ENCODE data around the gene MAGI1.

Gene MAGI1

DNA sequence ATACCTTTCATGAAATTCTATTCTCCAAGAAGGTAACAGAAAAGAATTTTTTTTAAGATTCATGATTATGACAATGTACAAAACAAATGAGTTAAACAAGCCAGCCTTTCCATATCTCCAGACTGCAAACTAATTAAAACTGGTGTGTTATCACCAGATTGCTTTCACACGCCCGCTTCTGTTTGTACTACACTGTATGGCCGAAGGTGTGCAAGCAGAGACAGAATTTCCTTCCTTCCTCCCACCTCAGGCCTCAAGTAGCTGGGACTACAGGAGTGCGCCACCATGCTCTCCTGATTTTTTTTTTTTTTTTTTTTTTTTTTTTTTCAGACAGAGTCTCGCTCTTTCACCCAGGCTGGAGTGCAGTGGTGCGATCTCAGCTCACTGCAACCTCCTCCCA, 400.4 kb downstream of the MAGI1 start:
- TF ChIP-seq, protein P1, sequence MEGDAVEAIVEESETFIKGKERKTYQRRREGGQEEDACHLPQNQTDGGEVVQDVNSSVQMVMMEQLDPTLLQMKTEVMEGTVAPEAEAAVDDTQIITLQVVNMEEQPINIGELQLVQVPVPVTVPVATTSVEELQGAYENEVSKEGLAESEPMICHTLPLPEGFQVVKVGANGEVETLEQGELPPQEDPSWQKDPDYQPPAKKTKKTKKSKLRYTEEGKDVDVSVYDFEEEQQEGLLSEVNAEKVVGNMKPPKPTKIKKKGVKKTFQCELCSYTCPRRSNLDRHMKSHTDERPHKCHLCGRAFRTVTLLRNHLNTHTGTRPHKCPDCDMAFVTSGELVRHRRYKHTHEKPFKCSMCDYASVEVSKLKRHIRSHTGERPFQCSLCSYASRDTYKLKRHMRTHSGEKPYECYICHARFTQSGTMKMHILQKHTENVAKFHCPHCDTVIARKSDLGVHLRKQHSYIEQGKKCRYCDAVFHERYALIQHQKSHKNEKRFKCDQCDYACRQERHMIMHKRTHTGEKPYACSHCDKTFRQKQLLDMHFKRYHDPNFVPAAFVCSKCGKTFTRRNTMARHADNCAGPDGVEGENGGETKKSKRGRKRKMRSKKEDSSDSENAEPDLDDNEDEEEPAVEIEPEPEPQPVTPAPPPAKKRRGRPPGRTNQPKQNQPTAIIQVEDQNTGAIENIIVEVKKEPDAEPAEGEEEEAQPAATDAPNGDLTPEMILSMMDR (IDR thresholded peaks at IDR 0.05; ENCODE audit: control extremely low read depth, extremely low read depth, low read depth, missing control alignments): no peak
- CTCF ChIA-PET: no interaction called here

DNA sequence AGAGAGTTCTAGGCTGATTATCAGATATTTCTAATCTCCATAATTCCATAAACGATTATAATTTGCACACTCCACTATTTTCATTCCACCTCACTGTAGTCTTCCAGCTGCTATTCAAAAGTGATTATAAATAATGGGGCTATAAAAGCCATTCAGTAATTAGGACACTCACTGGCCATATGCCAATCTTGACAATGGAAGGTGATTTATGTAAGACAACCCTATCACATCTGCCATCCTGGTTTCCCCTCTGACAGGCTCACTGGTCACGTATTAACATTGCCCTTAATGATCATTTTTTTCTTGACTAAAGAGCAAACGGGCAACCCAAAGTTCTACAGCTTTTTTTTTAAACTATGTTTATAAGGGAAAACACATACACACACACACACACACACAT, 402.4 kb downstream of the MAGI1 start:
- CTCF ChIA-PET: no interaction called here

More for the DNA sequence above, 400.4 kb downstream of the MAGI1 start:
- POLR2A ChIA-PET: no interaction called here
- no peak for DNase-seq (ENCODE audit: extremely low spot score)

DNA sequence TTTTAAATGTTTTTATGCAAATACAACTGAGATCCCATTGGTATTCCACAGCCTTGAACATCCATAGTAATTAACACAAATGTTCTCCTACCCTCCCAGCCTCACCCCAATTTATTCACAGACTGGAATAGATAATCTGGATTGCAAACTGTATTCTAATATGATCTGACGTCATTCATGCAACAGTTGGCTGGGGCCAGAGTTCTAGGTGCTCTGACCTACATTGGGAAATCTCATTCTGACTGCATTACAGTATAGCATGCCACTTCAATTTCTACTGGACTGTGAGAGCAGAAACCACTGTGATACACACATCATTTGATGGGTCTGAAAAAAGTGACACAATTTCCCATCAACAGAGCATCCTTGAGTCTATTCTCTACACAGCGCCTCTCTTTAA, 403.1 kb downstream of the MAGI1 start:
- ChIA-PET CTCF (no interaction called here), POLR2A (no interaction called here)
- TF ChIP-seq, protein P1 (IDR thresholded peaks at IDR 0.05; ENCODE audit: control extremely low read depth, extremely low read depth, low read depth, missing control alignments): no peak
- DNase-seq (ENCODE audit: extremely low spot score): no peak

More for the DNA sequence above, 402.4 kb downstream of the MAGI1 start:
- POLR2A ChIA-PET: no interaction called here
- TF ChIP-seq, protein P1 (IDR thresholded peaks at IDR 0.05; ENCODE audit: control extremely low read depth, extremely low read depth, low read depth, missing control alignments): no peak
- DNase-seq (ENCODE audit: extremely low spot score): no peak

DNA sequence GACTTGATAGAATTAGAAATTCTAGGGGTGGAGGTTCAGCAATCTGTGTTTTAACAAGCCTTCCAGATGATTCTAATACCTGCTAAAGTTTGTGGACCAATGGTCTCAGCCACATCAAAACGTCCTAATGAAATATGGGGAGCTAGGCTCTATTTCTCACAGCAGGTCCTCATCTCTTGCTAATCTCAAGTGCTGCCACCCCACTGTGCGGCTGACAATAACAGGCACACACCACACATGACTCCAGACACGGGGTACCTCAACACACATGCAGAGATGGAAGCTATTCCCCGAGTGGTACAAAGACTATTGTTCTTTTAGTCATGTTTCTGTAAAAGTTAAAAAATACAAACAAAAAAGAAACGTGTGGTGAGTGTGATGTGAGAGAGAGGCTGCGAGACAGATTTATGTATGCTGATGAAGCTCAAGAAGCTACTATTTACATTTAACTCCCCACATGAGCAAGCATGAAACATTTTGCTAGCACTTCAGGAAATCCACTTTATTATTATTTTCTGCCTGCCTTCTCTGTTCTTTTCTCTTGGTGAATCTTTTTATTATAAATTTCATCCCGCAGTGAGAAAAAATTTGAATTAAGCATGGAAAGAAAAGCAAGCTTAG, 405.6 kb downstream of the MAGI1 start:
- ChIA-PET CTCF (interaction anchor here (1.7 kb wide), 1 partner anchor 10 kb away, joined by 5 read pairs; no protein-coding TSS in a partner anchor), POLR2A (no interaction called here)
- TF ChIP-seq, protein P1 (IDR thresholded peaks at IDR 0.05; ENCODE audit: control extremely low read depth, extremely low read depth, low read depth, missing control alignments): no peak
- DNase-seq (ENCODE audit: extremely low spot score): no peak

DNA sequence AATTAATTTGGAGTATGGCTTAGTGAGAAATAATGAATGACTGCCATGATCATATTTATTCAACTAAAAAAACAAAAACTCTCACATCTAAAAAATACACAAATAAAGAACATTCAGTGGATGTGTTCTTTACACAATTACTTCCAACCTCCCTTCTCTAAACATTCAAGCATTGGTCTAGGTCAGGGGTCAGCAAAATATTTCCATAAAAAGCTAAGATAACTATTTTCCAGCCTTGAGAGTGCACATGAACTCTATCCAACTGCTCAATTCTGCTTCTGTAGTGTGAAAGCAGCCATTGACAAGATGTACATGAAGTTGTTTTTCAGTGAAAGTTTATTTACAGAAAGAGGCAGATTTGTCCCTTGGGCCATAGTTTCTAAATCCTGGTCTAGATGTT, 406.3 kb downstream of the MAGI1 start:
- POLR2A ChIA-PET: no interaction called here

DNA sequence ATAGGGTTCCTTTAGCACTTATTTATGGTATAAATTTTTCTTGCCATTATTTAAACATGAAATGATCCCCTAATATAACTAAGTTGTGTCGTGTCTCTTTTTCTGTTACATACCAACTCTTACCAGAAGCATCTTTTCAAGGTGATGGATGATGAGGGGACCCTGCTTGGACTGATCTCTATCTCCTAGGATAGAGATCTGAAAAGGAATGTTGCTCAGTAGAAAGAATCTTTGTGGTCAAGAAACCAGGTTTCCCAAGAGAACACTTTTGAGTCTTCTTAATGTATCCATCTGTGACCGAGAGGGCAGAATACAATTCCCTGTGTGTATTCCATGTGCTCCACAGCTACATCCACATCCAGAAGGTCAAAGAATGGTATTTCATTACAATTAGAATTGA, 409.7 kb downstream of the MAGI1 start:
- POLR2A ChIA-PET: no interaction called here
- TF ChIP-seq, protein P1 (IDR thresholded peaks at IDR 0.05; ENCODE audit: control extremely low read depth, extremely low read depth, low read depth, missing control alignments): no peak
- CTCF ChIA-PET: no interaction called here
- DNase-seq (ENCODE audit: extremely low spot score): no peak

More for the DNA sequence above, 406.3 kb downstream of the MAGI1 start:
- TF ChIP-seq, protein P1 (IDR thresholded peaks at IDR 0.05; ENCODE audit: control extremely low read depth, extremely low read depth, low read depth, missing control alignments): no peak
- CTCF ChIA-PET: no interaction called here
- no peak for DNase-seq (ENCODE audit: extremely low spot score)

Data from GM10248 (cell line).